HepG2 (cell line): ENCODE data around the gene SNX6. TPM values are rescaled to one million over a fixed set of nuclear protein-coding genes. Genes with fewer than 3 reads are reported as not detected.
A peak's percentile ranks its signal among the peaks of the same experiment; 100 is the strongest.

Source experiments
- AGO2 ChIP-seq: fragments of 200-400 bp; formaldehyde crosslinking; optimal IDR thresholded peaks from 2 replicates; pipeline ENCODE3; 2017; ENCODE audit warnings: mild to moderate bottlenecking, low read depth, low read length, moderate library complexity
- ARHGAP35 ChIP-seq: sonication (generic); formaldehyde crosslinking; IDR thresholded peaks from 2 replicates; pipeline ENCODE4 v1.9.0; 2022; ENCODE audit warnings: mild to moderate bottlenecking, inconsistent platforms, moderate library complexity, missing genetic modification reagents, borderline replicate concordance
- CCDC6 ChIP-seq: sonication (generic); formaldehyde crosslinking; IDR thresholded peaks from 2 replicates; pipeline ENCODE4 v1.8.1; 2022; ENCODE audit warnings: mild to moderate bottlenecking, missing genetic modification reagents, moderate library complexity
- FOXA3 ChIP-seq: IDR thresholded peaks from 2 replicates; pipeline ENCODE4 v1.6.1; 2016; ENCODE audit warnings: missing genetic modification reagents, missing compliant biosample characterization
- FOXO1 ChIP-seq: sonication (generic); formaldehyde crosslinking; IDR thresholded peaks from 2 replicates; pipeline ENCODE4 v1.4.0; 2020; ENCODE audit warnings: missing genetic modification reagents
- HDAC2 ChIP-seq: sonication (generic); formaldehyde crosslinking; IDR thresholded peaks from 2 replicates; pipeline ENCODE4 v1.4.0; 2020; ENCODE audit warnings: missing genetic modification reagents
- MTA3 ChIP-seq: sonication (generic); formaldehyde crosslinking; IDR thresholded peaks from 2 replicates; pipeline ENCODE4 v1.4.0; 2020; ENCODE audit warnings: missing genetic modification reagents
- NKX3-1 ChIP-seq: sonication (generic); formaldehyde crosslinking; IDR thresholded peaks from 2 replicates; pipeline ENCODE4 v1.5.0; 2020; ENCODE audit warnings: missing genetic modification reagents
- POGK ChIP-seq: sonication (generic); formaldehyde crosslinking; conservative IDR thresholded peaks from 2 replicates; pipeline ENCODE4 v1.8.0; 2022; ENCODE audit warnings: mild to moderate bottlenecking, moderate library complexity, missing genetic modification reagents
- POLR2G ChIP-seq: fragments of 200-400 bp; formaldehyde crosslinking; IDR thresholded peaks from 2 replicates; pipeline ENCODE4 v1.6.1; 2018; ENCODE audit warnings: mild to moderate bottlenecking, low read depth, low read length, moderate library complexity
- SALL2 ChIP-seq: sonication (generic); formaldehyde crosslinking; IDR thresholded peaks from 2 replicates; pipeline ENCODE4 v1.8.1; 2023; ENCODE audit warnings: mild to moderate bottlenecking, missing genetic modification reagents, inconsistent platforms
- SETDB1 ChIP-seq: sonication (generic); formaldehyde crosslinking; IDR thresholded peaks from 2 replicates; pipeline ENCODE4 v1.5.1; 2020; ENCODE audit warnings: missing genetic modification reagents, mild to moderate bottlenecking, borderline replicate concordance
- TAF1 ChIP-seq: sonication (generic); formaldehyde crosslinking; IDR thresholded peaks from 2 replicates; pipeline ENCODE4 v1.4.0; 2020; ENCODE audit warnings: missing genetic modification reagents
- ZFAT ChIP-seq: sonication (generic); formaldehyde crosslinking; conservative IDR thresholded peaks from 2 replicates; pipeline ENCODE4 v1.8.1; 2023; ENCODE audit warnings: missing genetic modification reagents, inconsistent platforms
- ZFP62 ChIP-seq: sonication (generic); formaldehyde crosslinking; IDR thresholded peaks from 2 replicates; pipeline ENCODE4 v1.4.0; 2020; ENCODE audit warnings: missing genetic modification reagents
- ZNF234 ChIP-seq: sonication (generic); formaldehyde crosslinking; conservative IDR thresholded peaks from 2 replicates; pipeline ENCODE4 v1.5.1; 2020; ENCODE audit warnings: mild to moderate bottlenecking, missing genetic modification reagents
- ZNF333 ChIP-seq: sonication (generic); formaldehyde crosslinking; IDR thresholded peaks from 2 replicates; pipeline ENCODE4 v1.4.0; 2020; ENCODE audit warnings: mild to moderate bottlenecking, missing genetic modification reagents, borderline replicate concordance
- ZNF430 ChIP-seq: sonication (generic); formaldehyde crosslinking; IDR thresholded peaks from 2 replicates; pipeline ENCODE4 v1.9.0; 2021; ENCODE audit warnings: mild to moderate bottlenecking, missing genetic modification reagents
- polyA plus RNA-seq, 8 experiments: library from polyadenylated mRNA; depleted of rRNA in 3 of 8; stranded (reverse) in 7 of 8; unstranded in 1 of 8; fragments of >200 nt; fragmentation: Illumina TruSeq in 4 of 8; extraction: Trizol in 4 of 8; gene quantifications; 2 replicates each; pipeline versions ENCODE4 v1.2.1 to v1.2.3, GENCODE V29; 2011 to 2016; ENCODE audit warnings: low read depth in 4 of 8, missing spikeins in 1 of 8, mixed read lengths in 1 of 8; ENCODE audit not compliant: insufficient read depth in 1 of 8
- total RNA-seq, 5 experiments: library from RNA; depleted of rRNA; stranded (reverse); fragments of >200 nt; fragmentation: Illumina TruSeq; extraction: Trizol; gene quantifications; 2 replicates each; pipeline ENCODE4 v1.2.3, GENCODE V29; 2016; ENCODE audit warnings: low read depth in 1 of 5
- TF ChIP-seq, protein P1 (sequence below): sonication (generic); formaldehyde crosslinking; IDR thresholded peaks from 2 replicates; pipeline ENCODE4 v1.4.0; 2020; ENCODE audit warnings: mild to moderate bottlenecking, missing genetic modification reagents, borderline replicate concordance
- TF ChIP-seq, protein P2 (sequence below): sonication (generic); formaldehyde crosslinking; conservative IDR thresholded peaks from 2 replicates; pipeline ENCODE4 v1.4.0; 2020; ENCODE audit warnings: missing genetic modification reagents
- TF ChIP-seq, protein P3 (sequence below): sonication (generic); formaldehyde crosslinking; IDR thresholded peaks from 2 replicates; pipeline ENCODE4 v1.4.0; 2020; ENCODE audit warnings: missing genetic modification reagents

Gene SNX6
- total and polyA plus RNA-seq, 2 of the 13 experiments (the other 11 are each of a cell fraction or from before 2014, with no cell fraction given): 92.3 to 169 TPM

DNA sequence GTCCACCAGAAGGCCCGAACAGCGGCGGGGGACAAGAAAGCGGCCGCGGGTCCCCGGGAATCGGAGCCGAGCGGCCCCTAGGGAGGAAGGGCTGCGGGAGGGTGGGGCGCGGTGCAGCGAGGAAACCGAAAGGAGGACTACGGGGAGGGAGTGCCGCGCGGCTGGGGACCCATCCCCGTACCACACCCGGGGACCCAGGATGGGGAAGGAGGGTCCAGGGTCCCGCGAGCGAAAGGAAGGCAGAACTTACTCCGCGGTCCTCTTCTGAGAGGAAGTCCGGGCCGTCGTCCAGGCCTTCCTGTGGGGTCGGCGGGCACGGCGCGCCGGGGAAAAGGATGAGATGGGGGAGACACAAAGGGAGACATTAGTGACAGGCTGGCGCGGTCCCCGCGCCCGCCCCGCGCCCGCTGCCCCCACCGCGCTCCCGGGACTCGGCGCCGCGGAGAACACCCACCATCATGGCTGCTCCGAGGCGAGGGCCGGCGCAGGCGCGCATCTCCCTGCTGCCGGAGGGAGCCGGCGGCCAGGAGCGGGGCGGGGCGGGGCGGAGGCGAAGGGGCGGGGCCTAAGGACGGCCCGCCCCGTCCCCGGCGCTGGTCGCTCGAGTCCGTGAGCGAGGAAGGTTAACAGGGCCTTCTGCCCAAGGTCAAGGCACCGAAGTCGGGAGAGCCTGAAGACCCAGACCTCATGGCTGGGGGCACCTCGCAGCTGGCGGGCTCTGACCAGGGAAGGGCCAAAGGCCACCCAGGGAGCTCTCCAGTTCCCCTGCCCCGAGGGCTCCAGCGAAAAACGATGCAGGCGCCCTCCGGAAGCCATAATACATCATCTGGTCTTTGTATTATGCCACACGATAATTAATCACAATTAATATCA lies at the start of gene SNX6 (continued):
- TF ChIP-seq, protein P1, sequence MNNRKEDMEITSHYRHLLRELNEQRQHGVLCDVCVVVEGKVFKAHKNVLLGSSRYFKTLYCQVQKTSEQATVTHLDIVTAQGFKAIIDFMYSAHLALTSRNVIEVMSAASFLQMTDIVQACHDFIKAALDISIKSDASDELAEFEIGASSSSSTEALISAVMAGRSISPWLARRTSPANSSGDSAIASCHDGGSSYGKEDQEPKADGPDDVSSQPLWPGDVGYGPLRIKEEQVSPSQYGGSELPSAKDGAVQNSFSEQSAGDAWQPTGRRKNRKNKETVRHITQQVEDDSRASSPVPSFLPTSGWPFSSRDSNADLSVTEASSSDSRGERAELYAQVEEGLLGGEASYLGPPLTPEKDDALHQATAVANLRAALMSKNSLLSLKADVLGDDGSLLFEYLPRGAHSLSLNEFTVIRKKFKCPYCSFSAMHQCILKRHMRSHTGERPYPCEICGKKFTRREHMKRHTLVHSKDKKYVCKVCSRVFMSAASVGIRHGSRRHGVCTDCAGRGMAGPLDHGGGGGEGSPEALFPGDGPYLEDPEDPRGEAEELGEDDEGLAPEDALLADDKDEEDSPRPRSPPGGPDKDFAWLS (CRISPR knock-in tag): peak; percentile 96
- TF ChIP-seq, protein P2, sequence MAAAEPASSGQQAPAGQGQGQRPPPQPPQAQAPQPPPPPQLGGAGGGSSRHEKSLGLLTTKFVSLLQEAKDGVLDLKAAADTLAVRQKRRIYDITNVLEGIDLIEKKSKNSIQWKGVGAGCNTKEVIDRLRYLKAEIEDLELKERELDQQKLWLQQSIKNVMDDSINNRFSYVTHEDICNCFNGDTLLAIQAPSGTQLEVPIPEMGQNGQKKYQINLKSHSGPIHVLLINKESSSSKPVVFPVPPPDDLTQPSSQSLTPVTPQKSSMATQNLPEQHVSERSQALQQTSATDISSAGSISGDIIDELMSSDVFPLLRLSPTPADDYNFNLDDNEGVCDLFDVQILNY (CRISPR knock-in tag): peak; percentile 48
- TF ChIP-seq ZNF430 (CRISPR knock-in tag) (no peak), AGO2 (peak; percentile 96), CCDC6 (no peak), ARHGAP35 (CRISPR knock-in tag) (peak; percentile 95), ZNF234 (CRISPR knock-in tag) (peak; percentile 99), TAF1 (CRISPR knock-in tag) (peak; percentile 89), ZFAT (CRISPR knock-in tag) (peak; percentile 94), ZNF333 (peak; percentile 78; the same call in 1 of the 2 replicates), MTA3 (0 out of 2 replicates have a peak, but pooled peaks have one; percentile 49), NKX3-1 (CRISPR knock-in tag) (peak; percentile 68), FOXA3 (peak; percentile 38), POGK (CRISPR knock-in tag) (peak; percentile 85), SETDB1 (CRISPR knock-in tag) (no peak), HDAC2 (CRISPR knock-in tag) (peak; percentile 49), POLR2G (peak; percentile 96), ZFP62 (0 out of 2 replicates have a peak, but pooled peaks have one; percentile 85), SALL2 (CRISPR knock-in tag) (peak; percentile 96), FOXO1 (CRISPR knock-in tag) (peak; percentile 17)
- TF ChIP-seq, protein P3, sequence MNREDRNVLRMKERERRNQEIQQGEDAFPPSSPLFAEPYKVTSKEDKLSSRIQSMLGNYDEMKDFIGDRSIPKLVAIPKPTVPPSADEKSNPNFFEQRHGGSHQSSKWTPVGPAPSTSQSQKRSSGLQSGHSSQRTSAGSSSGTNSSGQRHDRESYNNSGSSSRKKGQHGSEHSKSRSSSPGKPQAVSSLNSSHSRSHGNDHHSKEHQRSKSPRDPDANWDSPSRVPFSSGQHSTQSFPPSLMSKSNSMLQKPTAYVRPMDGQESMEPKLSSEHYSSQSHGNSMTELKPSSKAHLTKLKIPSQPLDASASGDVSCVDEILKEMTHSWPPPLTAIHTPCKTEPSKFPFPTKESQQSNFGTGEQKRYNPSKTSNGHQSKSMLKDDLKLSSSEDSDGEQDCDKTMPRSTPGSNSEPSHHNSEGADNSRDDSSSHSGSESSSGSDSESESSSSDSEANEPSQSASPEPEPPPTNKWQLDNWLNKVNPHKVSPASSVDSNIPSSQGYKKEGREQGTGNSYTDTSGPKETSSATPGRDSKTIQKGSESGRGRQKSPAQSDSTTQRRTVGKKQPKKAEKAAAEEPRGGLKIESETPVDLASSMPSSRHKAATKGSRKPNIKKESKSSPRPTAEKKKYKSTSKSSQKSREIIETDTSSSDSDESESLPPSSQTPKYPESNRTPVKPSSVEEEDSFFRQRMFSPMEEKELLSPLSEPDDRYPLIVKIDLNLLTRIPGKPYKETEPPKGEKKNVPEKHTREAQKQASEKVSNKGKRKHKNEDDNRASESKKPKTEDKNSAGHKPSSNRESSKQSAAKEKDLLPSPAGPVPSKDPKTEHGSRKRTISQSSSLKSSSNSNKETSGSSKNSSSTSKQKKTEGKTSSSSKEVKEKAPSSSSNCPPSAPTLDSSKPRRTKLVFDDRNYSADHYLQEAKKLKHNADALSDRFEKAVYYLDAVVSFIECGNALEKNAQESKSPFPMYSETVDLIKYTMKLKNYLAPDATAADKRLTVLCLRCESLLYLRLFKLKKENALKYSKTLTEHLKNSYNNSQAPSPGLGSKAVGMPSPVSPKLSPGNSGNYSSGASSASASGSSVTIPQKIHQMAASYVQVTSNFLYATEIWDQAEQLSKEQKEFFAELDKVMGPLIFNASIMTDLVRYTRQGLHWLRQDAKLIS (CRISPR knock-in tag): peak; percentile 92; the same call in 1 of the 2 replicates
